Liver (tissue), 9 donors: ENCODE results near the gene CHD3. TPM values are rescaled to one million over a fixed set of nuclear protein-coding genes. Genes with fewer than 3 reads are reported as not detected.
A peak's percentile ranks its signal among the peaks of the same experiment; 100 is the strongest.

Experiments
- DNase-seq: peaks from one replicate; pipeline ENCODE4 v3.0.0-alpha.2; 2017; ENCODE audit warnings: low spot score
- H3K27ac ChIP-seq, 2 donors: one replicate each; pipeline ENCODE4 v1.7.0; 2013; ENCODE audit warnings: inconsistent platforms in 2 of 2, low read length in 2 of 2, control low read depth in 1 of 2, low read depth in 1 of 2, mild to moderate bottlenecking in 1 of 2
- H3K27me3 ChIP-seq, 4 donors: one replicate each; pipeline versions ENCODE4 v1.6.1 to v1.7.0; 2013; ENCODE audit warnings: low read length in 3 of 4, inconsistent platforms in 1 of 4, mild to moderate bottlenecking in 1 of 4, moderate library complexity in 1 of 4; ENCODE audit not compliant: control insufficient read depth in 4 of 4, insufficient read depth in 4 of 4
- H3K36me3 ChIP-seq, 4 donors: one replicate each; pipeline versions ENCODE4 v1.6.1 to v1.7.0; 2013; ENCODE audit warnings: low read length in 3 of 4, mild to moderate bottlenecking in 3 of 4, low read depth in 1 of 4, moderate library complexity in 1 of 4; ENCODE audit not compliant: control insufficient read depth in 4 of 4, insufficient read depth in 3 of 4
- H3K4me1 ChIP-seq, 4 donors: one replicate each; pipeline versions ENCODE4 v1.6.1 to v1.7.0; 2013; ENCODE audit warnings: low read length in 3 of 4, mild to moderate bottlenecking in 3 of 4, moderate library complexity in 1 of 4; ENCODE audit not compliant: control insufficient read depth in 4 of 4, insufficient read depth in 4 of 4
- H3K4me3 ChIP-seq, 3 donors: one replicate each; pipeline versions ENCODE4 v1.6.1 to v1.7.0; 2013; ENCODE audit warnings: low read length in 3 of 3, control low read depth in 1 of 3, low read depth in 1 of 3, mild to moderate bottlenecking in 1 of 3
- H3K9ac ChIP-seq, 2 donors: one replicate each; pipeline ENCODE4 v1.7.0; 2013; ENCODE audit warnings: low read length in 2 of 2, mild to moderate bottlenecking in 2 of 2, moderate library complexity in 2 of 2, control low read depth in 1 of 2, low read depth in 1 of 2
- H3K9me3 ChIP-seq, 4 donors: one replicate each; pipeline versions ENCODE4 v1.6.1 to v1.7.0; 2013; ENCODE audit warnings: low read length in 3 of 4; ENCODE audit not compliant: control insufficient read depth in 4 of 4
- CTCF ChIP-seq: fragments of 150-350 bp; IDR thresholded peaks from 2 replicates; pipeline ENCODE4 v1.5.1; 2017; ENCODE audit warnings: improper control_type of control experiment, low read depth, low read length; ENCODE audit not compliant: missing input control
- EGR1 ChIP-seq, 2 donors: IDR thresholded peaks; 2 replicates each; pipeline ENCODE4 v1.6.1; 2016 to 2018; ENCODE audit warnings: antibody characterized with exemption in 2 of 2, low read depth in 2 of 2
- FOXA1 ChIP-seq: IDR thresholded peaks from 2 replicates; pipeline ENCODE4 v1.6.1; 2016; ENCODE audit warnings: antibody characterized with exemption
- FOXA2 ChIP-seq: IDR thresholded peaks from 2 replicates; pipeline ENCODE4 v1.6.1; 2016; ENCODE audit warnings: antibody characterized with exemption
- GABPA ChIP-seq, 2 donors: IDR thresholded peaks in 1 of 2; conservative IDR thresholded peaks in 1 of 2; 2 replicates each; pipeline ENCODE4 v1.6.1; 2016; ENCODE audit warnings: antibody characterized with exemption in 2 of 2, mild to moderate bottlenecking in 1 of 2, moderate library complexity in 1 of 2
- HNF4A ChIP-seq, 2 donors: conservative IDR thresholded peaks; 2 replicates each; pipeline ENCODE4 v1.6.1; 2016; ENCODE audit warnings: antibody characterized with exemption in 2 of 2, mild to moderate bottlenecking in 2 of 2
- HNF4G ChIP-seq: IDR thresholded peaks from 2 replicates; pipeline ENCODE4 v1.6.1; 2016; ENCODE audit warnings: antibody characterized with exemption
- NR2F2 ChIP-seq: IDR thresholded peaks from 2 replicates; pipeline ENCODE4 v1.6.1; 2016; ENCODE audit warnings: antibody characterized with exemption
- RAD21 ChIP-seq, 2 donors: IDR thresholded peaks; 2 replicates each; pipeline ENCODE4 v1.6.1; 2016; ENCODE audit warnings: antibody characterized with exemption in 2 of 2, mild to moderate bottlenecking in 2 of 2
- REST ChIP-seq: IDR thresholded peaks from 2 replicates; pipeline ENCODE4 v1.6.1; 2016; ENCODE audit warnings: antibody characterized with exemption, mild to moderate bottlenecking
- RXRA ChIP-seq, 2 donors: IDR thresholded peaks; 2 replicates each; pipeline ENCODE4 v1.6.1; 2017 to 2018; ENCODE audit warnings: antibody characterized with exemption in 2 of 2, mild to moderate bottlenecking in 1 of 2
- SP1 ChIP-seq: IDR thresholded peaks from 2 replicates; pipeline ENCODE4 v1.6.1; 2018; ENCODE audit warnings: antibody characterized with exemption, mild to moderate bottlenecking
- TAF1 ChIP-seq: conservative IDR thresholded peaks from 2 replicates; pipeline ENCODE4 v1.6.1; 2016; ENCODE audit warnings: antibody characterized with exemption, mild to moderate bottlenecking
- YY1 ChIP-seq: IDR thresholded peaks from 2 replicates; pipeline ENCODE4 v1.6.1; 2016; ENCODE audit warnings: antibody characterized with exemption, mild to moderate bottlenecking
- WGBS: extraction: QIAGEN DNeasy Blood & Tissue Kit; methylation state at CpG from one replicate; pipeline ENCODE4 v1.1.7; 2013; 5-methylcytosine and 5-hydroxymethylcytosine counted together
- polyA plus RNA-seq, 2 donors: library from polyadenylated mRNA; stranded (reverse) in 1 of 2; unstranded in 1 of 2; fragments of 200-250 nt in 1 of 2; fragments of >200 nt in 1 of 2; fragmentation: Nextera tagmentation in 1 of 2; extraction: Ambion mirVana in 1 of 2; gene quantifications; one replicate each; pipeline versions ENCODE4 v1.2.1 to v1.2.3, GENCODE V29; 2013 to 2015
- total RNA-seq, 2 donors: library from RNA; depleted of rRNA; stranded (reverse); fragments of >200 nt; gene quantifications; one replicate each; pipeline ENCODE4 v1.2.3, GENCODE V29; 2014
- donor health status: healthy.
- donor health status: healthy.
- donor health status: healthy.
- donor health status: healthy.
- donor health status: healthy.

The CHD3 gene
- total and polyA plus RNA-seq, 4 donors, result 1.9 to 14.4 (median 7.2) TPM

- Histone ChIP-seq H3K27ac (peak overlapping the region in 1 of 2 donors; percentile 65), H3K4me3 (peak overlapping the region in 1 of 3 donors; percentile 69), H3K27me3 (no peaks in the 10 kb centered on the region), H3K4me1 (peaks cover 9 to 44% (median 41%) of the 10 kb centered on the region in 4 donors), H3K9me3 (no peaks in the 10 kb centered on the region), H3K9ac (no peak overlapping the region), H3K36me3 (no peaks in the 10 kb centered on the region)
- no peak for DNase-seq
- 4% methylated on average over 98 of the region's 100 CpGs for WGBS
- TF ChIP-seq YY1, result no peak
- no peak for TF ChIP-seq FOXA1
- no peak for TF ChIP-seq GABPA (IDR thresholded peaks at IDR 0.05 in 1 of 2, conservative IDR thresholded peaks at IDR 0.05 in 1 of 2)
- TF ChIP-seq CTCF, result no peak
- no peak for TF ChIP-seq EGR1 (IDR thresholded peaks at IDR 0.05; ENCODE audit: low read depth in 2 of 2)
- no peak for TF ChIP-seq TAF1
- no peak for TF ChIP-seq RAD21 (IDR thresholded peaks at IDR 0.05)
- no peak for TF ChIP-seq FOXA2
- no peak for TF ChIP-seq HNF4G
- no peak for TF ChIP-seq NR2F2
- no peak for TF ChIP-seq SP1
- TF ChIP-seq HNF4A (conservative IDR thresholded peaks at IDR 0.05), result no peak
- no peak for TF ChIP-seq RXRA (IDR thresholded peaks at IDR 0.05)
Measured at GRCh38 chr17:7884581-7885366, 3.8 kb upstream of the CHD3 start.

GRCh38 chr17:7885367-7886226, 3.0 kb upstream of the CHD3 start:
- peak; percentile 56 for DNase-seq
- TF ChIP-seq YY1 (no peak), SP1 (no peak), REST (no peak)
- peak overlapping the region in 1 of 2 donors; percentile 62 for H3K9ac ChIP-seq
- H3K27me3 ChIP-seq, result no peaks in the 10 kb centered on the region
- peak overlapping the region; percentile 65 to 89 for H3K27ac ChIP-seq
- H3K4me3 ChIP-seq, result peak overlapping the region; percentile 37 to 69 (median 57)
- WGBS, result under 1% methylated on average over 64 of the region's 64 CpGs
- peaks cover 9 to 46% (median 42%) of the 10 kb centered on the region in 4 donors for H3K4me1 ChIP-seq
- no peaks in the 10 kb centered on the region for H3K9me3 ChIP-seq
- no peaks in the 10 kb centered on the region for H3K36me3 ChIP-seq
